ENCODE measurements around the gene RASSF8.
"Not testable (repeated sequence)": the region's sequence is repeated elsewhere in the genome, so short reads cannot be mapped to it uniquely, and the experiment has no call there.

RASSF8 gene

DNA sequence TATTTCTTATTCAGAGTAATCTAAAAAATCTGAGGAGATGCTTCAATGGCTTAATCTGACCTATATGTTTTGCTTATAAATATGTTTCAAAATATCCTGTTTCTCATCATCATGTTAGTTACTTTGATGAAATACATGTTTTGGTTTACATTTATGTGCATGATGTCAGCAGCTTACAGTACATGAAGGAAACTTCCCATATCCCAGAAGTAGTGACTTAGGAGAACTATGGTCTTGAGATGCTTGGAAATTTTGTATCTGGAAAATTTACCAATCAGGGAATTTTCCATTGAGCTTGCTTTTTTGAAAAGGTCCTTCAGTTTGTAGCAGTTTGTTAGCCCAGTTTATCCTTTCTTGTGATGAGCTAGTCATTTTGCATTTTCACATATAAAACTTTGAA is 73.3 kb downstream of the RASSF8 start:
- DNase-seq, result no peak

- no peak for DNase-seq
These were observed 73.8 kb downstream of the RASSF8 start for GRCh38 chr12:26032290-26032689.

- DNase-seq, result no peak
These were observed 74.3 kb downstream of the RASSF8 start for GRCh38 chr12:26032719-26033241.

GRCh38 chr12:26034371-26035142 is 76.1 kb downstream of the RASSF8 start:
- DNase-seq, result no peak

- DNase-seq, result no peak
These were observed 78.4 kb downstream of the RASSF8 start for GRCh38 chr12:26036877-26037276.

DNA sequence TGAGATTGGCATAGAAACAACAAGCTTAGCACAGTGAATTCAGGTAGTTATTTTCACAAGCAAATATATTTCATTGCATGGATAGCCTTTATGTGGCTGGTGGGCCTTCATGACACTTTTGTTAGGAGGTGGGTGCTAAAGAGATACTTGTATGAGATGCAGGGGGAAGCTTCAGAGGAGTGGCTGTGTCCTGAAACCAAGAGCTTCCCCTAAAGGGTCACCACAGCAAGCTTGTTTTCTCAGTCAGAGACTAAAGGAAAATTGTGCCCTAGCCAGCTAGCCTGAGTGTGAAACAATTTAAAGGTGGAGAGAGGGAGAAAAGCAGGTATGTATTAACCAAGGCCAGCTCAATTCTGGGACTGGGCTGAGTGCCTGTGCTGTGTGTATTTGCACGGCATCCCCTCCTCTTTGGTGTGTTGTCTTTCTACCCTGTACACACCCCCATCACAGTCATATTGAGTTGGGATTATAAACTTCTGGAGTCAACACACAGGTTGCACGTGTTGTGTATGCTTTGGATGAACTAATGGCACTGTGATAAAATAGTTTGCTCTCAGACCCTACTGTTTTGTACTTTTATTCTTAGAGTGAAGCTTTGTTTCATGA is 79.2 kb downstream of the RASSF8 start:
- no peak for DNase-seq

DNA sequence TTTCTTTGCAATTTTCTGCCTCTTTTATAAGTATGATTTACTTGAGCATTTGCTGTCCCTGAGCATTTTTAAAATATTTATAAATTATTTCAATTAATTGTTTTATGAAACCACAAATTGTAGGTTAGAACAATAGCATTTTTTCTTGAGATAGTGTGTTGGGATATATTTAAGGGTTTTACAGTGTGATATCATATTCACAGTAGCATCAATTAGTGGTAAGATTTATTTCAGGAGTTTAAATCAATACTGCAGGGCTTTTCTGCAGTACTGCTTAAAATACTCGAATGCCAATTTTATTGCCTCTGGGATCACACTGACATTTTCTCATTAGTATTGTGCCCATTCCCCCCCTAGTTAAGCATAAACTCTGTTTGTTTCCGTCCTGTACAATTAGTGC is 84.2 kb downstream of the RASSF8 start:
- DNase-seq, result no peak

DNA sequence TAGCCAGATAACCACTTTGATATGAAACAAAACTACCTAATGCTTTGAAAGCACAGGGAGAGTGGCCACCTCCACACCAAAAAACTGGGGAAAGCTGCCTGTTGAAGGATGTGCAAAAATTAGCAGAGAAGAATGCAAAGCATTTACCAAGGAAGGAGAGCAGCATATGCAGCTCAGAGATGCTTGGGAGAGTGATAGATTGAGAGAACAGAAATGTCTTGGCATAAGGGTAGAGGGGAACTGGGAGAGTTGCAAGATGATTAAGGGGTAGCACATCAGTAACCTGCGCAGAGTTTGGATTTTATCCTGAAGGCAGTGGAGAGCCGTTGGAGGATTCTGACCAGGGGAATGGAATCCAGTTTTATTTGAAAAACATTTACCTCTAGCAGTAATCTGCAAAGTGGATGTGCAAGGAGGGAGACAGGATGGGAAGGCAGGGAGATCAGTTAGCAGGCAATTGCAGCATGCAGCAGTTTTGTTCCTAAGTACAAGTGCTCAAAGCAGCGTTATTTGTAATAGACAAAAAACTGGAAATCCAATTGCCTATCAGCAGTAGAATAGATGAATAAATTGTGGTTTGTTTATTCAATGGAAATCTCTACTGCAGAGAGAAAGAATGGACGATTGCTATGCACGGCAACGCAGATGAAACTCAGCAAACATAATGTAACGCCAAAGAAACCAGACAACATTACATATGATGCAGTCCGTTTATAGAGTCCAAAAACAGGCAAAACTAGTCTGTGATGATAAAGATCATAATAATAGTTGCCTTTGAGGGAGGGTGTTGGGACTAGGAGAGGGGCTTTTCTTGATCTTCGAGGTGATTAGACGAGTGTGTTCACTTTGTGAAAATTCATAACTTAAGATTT is 84.9 kb downstream of the RASSF8 start:
- DNase-seq, result no peak

DNA sequence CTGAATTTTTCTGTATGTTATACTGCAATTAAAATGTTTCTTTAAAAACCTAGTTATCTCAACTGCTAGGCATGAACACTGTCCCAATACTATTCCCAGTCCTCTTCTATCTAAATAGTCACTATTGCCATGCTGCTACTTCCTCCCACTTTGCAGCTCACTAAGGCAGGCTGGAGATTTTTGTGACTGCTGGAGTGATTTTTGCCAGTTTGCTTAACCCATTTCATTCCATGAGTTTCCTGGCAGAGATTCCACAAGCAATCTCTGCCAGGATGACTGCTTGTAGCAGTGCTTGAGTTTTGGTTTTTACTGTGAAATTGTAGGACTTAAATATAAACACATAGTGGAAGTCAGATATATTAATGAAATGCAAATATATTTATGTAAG is 85.5 kb downstream of the RASSF8 start:
- no peak for DNase-seq

GRCh38 chr12:26044592-26044991 is 86.1 kb downstream of the RASSF8 start:
- no peak for DNase-seq

GRCh38 chr12:26046203-26046602 is 87.7 kb downstream of the RASSF8 start:
- DNase-seq, result no peak

DNA sequence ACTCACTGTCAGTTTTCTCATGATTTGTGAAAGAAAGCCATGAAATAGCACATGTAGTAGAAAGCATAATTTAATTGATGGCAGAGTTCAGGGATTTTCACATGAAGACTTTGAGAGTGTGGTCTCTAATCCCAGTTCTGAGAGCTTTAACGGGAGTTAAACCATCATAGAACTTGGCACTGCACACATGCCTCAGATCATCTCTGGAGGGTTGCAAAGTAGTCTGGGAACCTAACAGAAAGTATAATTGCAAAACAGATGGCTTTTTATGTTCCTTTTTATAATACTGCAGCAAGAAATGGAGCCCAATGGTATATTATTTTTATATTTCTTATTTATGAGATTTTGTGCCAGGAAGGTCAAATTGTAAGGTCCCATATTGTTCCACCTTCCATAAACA is 88.4 kb downstream of the RASSF8 start:
- no peak for DNase-seq

DNA sequence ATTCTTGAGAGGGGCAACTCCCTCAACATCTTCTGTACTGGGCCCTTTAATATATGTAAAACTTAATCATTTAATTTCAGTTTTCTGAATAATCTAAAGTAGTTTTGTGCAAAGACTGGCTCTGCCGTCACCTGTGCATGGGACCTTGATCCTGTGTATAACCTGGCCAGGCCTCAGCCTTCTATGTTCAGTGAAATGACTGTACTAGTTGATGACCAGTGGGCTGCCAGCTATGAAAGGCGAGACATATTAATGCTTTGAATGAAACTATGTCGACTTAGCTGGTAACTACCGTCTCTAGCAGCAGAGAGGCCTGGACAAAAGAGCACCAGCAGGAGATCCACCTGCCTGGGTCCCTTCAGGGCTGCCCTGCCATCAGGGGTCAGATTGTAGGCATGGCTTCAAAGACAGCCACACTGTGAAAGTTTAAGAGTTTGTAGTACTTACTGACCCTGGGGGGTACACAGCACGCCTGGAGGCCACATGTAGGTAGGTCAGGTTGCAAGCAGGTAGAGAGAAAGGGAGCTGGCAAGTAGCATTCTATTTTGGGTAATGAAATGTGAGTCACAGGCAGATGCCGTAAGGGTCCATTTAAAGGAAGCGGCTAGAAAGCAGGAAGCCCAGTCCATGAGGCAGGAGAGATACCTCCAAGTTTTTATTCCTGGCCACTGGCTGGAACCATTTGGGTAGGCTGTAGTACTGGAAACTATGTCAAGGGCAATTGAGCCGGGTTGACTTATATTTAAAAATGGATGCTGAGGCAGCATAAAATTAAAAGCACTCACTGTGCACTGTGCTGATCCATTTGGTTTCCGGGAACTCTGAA is 89.1 kb downstream of the RASSF8 start:
- no peak for DNase-seq

DNA sequence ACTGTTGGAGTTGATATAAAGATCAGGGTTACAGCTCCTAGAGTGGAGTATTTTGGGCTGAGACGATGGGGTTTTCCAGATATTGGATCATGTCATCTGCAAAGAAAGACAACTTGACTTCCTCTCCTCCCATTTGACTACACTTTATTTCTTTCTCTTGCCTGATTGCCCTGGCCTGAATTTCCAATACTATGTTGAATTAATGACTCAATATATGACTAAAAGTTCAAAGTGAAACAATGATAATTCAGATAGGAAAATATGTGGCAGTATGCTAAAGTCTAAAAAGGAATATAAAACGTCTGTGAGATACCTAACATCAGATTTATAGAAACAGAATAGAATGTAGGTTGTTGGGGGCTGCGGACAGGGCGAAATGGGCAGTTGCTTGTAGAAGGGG is 94.2 kb downstream of the RASSF8 start:
- DNase-seq, result no peak

GRCh38 chr12:26054383-26054782 is 95.9 kb downstream of the RASSF8 start:
- DNase-seq, result no peak

- DNase-seq, result no peak
These were observed 96.6 kb downstream of the RASSF8 start for GRCh38 chr12:26055087-26055486.

GRCh38 chr12:26056335-26056734 is 97.9 kb downstream of the RASSF8 start:
- no peak for DNase-seq

GRCh38 chr12:26057271-26057670 is 98.8 kb downstream of the RASSF8 start:
- not testable (repeated sequence) for DNase-seq

GRCh38 chr12:26058308-26058707 is 99.8 kb downstream of the RASSF8 start:
- DNase-seq, result no peak

DNA sequence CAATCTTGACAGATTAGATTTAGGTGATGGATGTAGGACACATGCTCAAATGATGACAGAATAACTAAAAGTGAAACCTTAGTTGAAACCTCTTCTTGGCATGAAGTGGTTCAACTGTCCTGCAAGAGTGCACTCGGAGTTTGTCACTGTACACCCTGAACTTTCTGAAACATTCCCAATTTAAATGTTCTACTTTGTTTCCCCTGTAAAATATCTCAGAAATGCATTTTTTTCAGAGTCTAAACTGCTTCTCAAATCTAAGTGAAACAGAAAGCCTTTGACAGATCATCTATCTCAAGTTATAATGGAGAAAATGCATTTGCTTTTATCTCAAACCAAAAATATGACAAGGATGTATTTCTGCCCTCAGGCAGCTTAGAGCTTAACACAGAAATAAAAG is 100.3 kb downstream of the RASSF8 start:
- DNase-seq, result no peak

DNA sequence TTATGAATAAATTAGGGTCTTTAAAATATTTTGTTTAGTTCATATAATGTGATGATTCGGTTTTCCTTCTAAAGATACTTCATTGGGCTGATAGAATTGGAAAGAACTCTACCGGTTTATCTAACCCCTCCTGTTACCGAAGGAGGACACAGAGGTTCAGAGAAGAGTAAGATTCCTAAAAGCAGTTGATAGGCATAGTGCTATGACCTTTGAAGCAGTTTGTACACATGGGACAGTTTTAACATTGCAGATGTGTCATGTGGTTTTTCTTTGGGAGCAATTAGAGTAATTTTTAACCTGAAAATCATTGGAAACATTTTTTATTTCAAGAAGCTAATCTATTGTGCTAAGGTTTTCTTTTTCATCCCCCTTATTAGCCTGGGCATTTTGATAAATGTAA is 103.5 kb downstream of the RASSF8 start:
- DNase-seq, result no peak

DNA sequence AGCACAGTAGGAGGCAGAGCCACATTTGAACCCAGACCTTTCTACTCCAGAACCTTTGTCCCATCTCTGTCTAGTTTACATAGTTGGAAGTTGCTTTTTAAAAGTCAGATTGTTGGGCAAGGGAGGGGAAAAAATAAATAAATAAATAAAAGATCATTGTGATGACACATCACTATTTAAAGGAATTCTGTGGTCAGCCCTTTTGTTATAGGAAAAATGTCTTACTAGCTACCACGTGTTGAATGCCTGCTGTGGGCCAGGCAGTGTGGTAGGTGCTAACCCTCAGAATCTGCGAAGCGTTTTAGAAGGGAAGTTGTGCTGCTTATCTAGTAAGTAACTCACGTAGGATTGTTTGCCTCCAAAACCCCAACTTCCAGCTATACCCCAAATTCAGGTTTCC is 104.1 kb downstream of the RASSF8 start:
- no peak for DNase-seq

GRCh38 chr12:26065451-26065850 is 107.0 kb downstream of the RASSF8 start:
- no peak for DNase-seq

Measured in NCI-H526 treated with DMSO at 0.1 percent for 48 hours (cell line).